Stomach (tissue), 9 donors: Measurements from ENCODE around the gene PPHLN1. TPM values are rescaled to one million over a fixed set of nuclear protein-coding genes. Genes with fewer than 3 reads are reported as not detected.
"Not testable (repeated sequence)": the region's sequence is repeated elsewhere in the genome, so short reads cannot be mapped to it uniquely, and the experiment has no call there.

Experiments used
- DNase-seq, 2 donors: peaks; one replicate each; pipeline versions ENCODE4 v3.0.0 to v3.0.0-alpha.2; 2013 to 2019
- H3K27ac ChIP-seq, 5 donors: fragments of 200-600 bp in 4 of 5; sonication (generic) in 4 of 5; one replicate each; pipeline ENCODE4 v1.5.1; 2013 to 2019; ENCODE audit warnings: mild to moderate bottlenecking in 1 of 5, moderate library complexity in 1 of 5
- H3K27me3 ChIP-seq, 3 donors: fragments of 200-600 bp; sonication (generic); one replicate each; pipeline ENCODE4 v1.5.1; 2017 to 2019; ENCODE audit warnings: mixed run types in 1 of 3
- H3K36me3 ChIP-seq, 4 donors: fragments of 200-600 bp; sonication (generic); 1 replicate in 3 of 4; 2 replicates in 1 of 4; pipeline ENCODE4 v1.5.1; 2016 to 2019
- H3K4me1 ChIP-seq, 4 donors: fragments of 200-600 bp; sonication (generic); one replicate each; pipeline ENCODE4 v1.5.1; 2016 to 2019
- H3K4me3 ChIP-seq, 4 donors: fragments of 200-600 bp; sonication (generic) in 3 of 4; one replicate each; pipeline ENCODE4 v1.5.1; 2016 to 2019; ENCODE audit warnings: mild to moderate bottlenecking in 1 of 4
- H3K9me3 ChIP-seq, 4 donors: fragments of 200-600 bp; sonication (generic); one replicate each; pipeline ENCODE4 v1.5.1; 2016 to 2019
- EP300 ChIP-seq: sonication (generic); formaldehyde crosslinking; IDR thresholded peaks from one replicate; pipeline ENCODE4 v1.6.1; 2017; ENCODE audit warnings: antibody characterized with exemption
- POLR2A ChIP-seq, 4 donors: fragments of 450-650 bp; IDR thresholded peaks; one replicate each; pipeline ENCODE4 v1.6.1; 2016; ENCODE audit warnings: antibody characterized with exemption in 4 of 4, control low read depth in 2 of 4, mild to moderate bottlenecking in 1 of 4, moderate library complexity in 1 of 4
- POLR2AphosphoS5 ChIP-seq, 3 donors: sonication (generic); formaldehyde crosslinking; IDR thresholded peaks; one replicate each; pipeline ENCODE4 v1.6.1; 2016; ENCODE audit warnings: antibody characterized with exemption in 3 of 3
- WGBS, 5 donors: extraction: QIAGEN DNeasy Blood & Tissue Kit in 3 of 5; methylation state at CpG; one replicate each; pipeline versions ENCODE4 v1.1.5 to v1.1.7; 2013 to 2018; 5-methylcytosine and 5-hydroxymethylcytosine counted together
- intact Hi-C: fragments of 100-400 bp; cut with DNase I; formaldehyde crosslinking; loops from one replicate; pipeline ENCODE4 v1.15.1; 2023; ENCODE audit warnings: low total_unique reads
- polyA plus RNA-seq, 3 donors: library from polyadenylated mRNA; stranded (reverse); fragments of 200-250 nt; gene quantifications; one replicate each; pipeline ENCODE4 v1.2.3, GENCODE V29; 2013
- total RNA-seq, 5 donors: library from RNA; depleted of rRNA; stranded (reverse); fragments of >200 nt; gene quantifications; one replicate each; pipeline versions ENCODE4 v1.1.0 to v1.2.3, GENCODE V29; 2014 to 2016
- TF ChIP-seq, protein P1 (sequence below), 7 experiments: fragments of 450-650 bp in 4 of 7; fragments of 200-600 bp in 3 of 7; sonication (generic) in 3 of 7; IDR thresholded peaks; one replicate each; pipeline ENCODE4 v1.5.1; 2016 to 2019; ENCODE audit warnings: antibody characterized with exemption in 7 of 7, control low read depth in 2 of 7, mild to moderate bottlenecking in 1 of 7
- donor health status: healthy with polysubstance abuse.
- donor health status: Bipolar disorder and iron deficiency.
- donor health status: healthy.

PPHLN1 gene
- total and polyA plus RNA-seq, 8 donors, result 23.5 to 213 (median 52.0) TPM

DNA sequence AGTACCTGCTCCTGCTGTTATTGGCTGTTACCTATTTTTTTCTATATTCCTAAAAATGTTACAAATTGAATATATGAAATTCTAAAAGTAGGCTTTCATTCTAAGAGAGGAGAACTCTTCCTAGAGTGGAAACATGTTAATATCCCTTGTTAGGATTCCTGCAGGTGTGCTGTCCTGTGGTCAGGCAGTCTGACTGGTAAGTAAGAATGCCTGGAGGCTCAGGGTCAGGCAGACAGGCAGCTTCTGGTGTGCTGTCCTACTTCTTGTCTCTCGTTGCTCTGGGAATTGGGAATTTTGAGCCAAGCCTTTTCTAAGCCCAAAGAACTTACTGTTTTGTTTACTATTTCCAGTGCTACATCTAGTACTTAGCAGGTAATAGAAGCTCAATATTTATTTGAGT is 10.3 kb downstream of the PPHLN1 start:
- H3K4me3 ChIP-seq, result no peak overlapping the region
- no peak overlapping the region for H3K27ac ChIP-seq
- TF ChIP-seq, protein P1, sequence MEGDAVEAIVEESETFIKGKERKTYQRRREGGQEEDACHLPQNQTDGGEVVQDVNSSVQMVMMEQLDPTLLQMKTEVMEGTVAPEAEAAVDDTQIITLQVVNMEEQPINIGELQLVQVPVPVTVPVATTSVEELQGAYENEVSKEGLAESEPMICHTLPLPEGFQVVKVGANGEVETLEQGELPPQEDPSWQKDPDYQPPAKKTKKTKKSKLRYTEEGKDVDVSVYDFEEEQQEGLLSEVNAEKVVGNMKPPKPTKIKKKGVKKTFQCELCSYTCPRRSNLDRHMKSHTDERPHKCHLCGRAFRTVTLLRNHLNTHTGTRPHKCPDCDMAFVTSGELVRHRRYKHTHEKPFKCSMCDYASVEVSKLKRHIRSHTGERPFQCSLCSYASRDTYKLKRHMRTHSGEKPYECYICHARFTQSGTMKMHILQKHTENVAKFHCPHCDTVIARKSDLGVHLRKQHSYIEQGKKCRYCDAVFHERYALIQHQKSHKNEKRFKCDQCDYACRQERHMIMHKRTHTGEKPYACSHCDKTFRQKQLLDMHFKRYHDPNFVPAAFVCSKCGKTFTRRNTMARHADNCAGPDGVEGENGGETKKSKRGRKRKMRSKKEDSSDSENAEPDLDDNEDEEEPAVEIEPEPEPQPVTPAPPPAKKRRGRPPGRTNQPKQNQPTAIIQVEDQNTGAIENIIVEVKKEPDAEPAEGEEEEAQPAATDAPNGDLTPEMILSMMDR (IDR thresholded peaks at IDR 0.05), result no peak
- TF ChIP-seq POLR2A (IDR thresholded peaks at IDR 0.05), result no peak
- no peak for TF ChIP-seq POLR2AphosphoS5 (IDR thresholded peaks at IDR 0.05)
- TF ChIP-seq EP300, result no peak
- H3K4me1 ChIP-seq, result peaks cover 0 to 18% (median 7%) of the 10 kb centered on the region in 4 donors
- H3K36me3 ChIP-seq, result peaks cover 10 to 30% (median 25%) of the 10 kb centered on the region in 4 donors
- intact Hi-C loops, result no loop called here
- H3K9me3 ChIP-seq, result no peaks in the 10 kb centered on the region
- 36 to 83% (median 71%) methylated on average over 1 of the region's 1 CpG for WGBS, 5 donors
- no peaks in the 10 kb centered on the region for H3K27me3 ChIP-seq
- no peak for DNase-seq

DNA sequence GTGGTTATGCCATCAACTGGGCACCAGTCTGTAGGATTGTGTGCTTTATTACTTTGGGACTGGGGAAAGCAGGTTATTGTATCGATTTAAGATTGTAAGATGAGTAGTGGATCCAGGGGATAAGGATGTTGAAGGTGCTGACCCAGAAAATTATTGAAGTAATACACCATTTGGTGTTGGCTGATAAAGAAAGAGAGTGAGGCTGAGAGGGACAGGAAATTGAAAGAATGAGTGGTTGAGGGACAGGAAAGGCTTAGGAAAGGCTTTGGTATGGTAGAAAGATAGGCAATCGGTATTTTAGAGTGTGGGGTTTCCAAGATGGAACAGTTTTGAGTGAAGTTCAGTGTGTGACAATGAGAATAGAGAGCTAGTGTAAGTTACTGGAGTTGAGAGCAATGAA is 12.3 kb downstream of the PPHLN1 start:
- TF ChIP-seq POLR2A (IDR thresholded peaks at IDR 0.05), result no peak

DNA sequence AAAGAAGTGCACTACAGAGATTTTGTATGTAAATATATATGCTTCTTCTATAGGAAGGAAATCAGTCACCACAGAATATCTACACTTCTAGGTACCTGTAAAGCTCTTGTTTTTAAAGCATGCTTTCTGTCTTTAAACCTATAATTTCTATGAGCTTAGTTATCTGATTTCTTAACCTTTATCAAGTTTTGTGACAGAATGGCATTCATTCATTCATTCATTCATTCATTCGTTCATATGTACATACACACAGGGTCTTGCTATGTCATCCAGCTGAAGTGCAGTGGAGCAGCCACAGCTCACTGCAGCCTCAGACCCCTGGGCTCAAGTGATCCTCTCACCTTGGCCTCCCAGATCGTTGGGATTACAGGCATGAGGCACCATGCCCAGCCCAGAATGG is 16.1 kb downstream of the PPHLN1 start:
- intact Hi-C loops, result no loop called here
- Histone ChIP-seq H3K36me3 (peaks cover 4 to 25% (median 16%) of the 10 kb centered on the region in 4 donors), H3K4me3 (no peak overlapping the region), H3K27ac (no peak overlapping the region), H3K4me1 (peaks cover 0 to 10% (median 0%) of the 10 kb centered on the region in 4 donors), H3K27me3 (no peaks in the 10 kb centered on the region), H3K9me3 (no peaks in the 10 kb centered on the region)
- 65 to 83% (median 74%) methylated on average over 2 of the region's 2 CpGs for WGBS, 5 donors
- TF ChIP-seq EP300 (no peak), POLR2A (IDR thresholded peaks at IDR 0.05) (no peak), POLR2AphosphoS5 (IDR thresholded peaks at IDR 0.05) (no peak)
- TF ChIP-seq, protein P1 (IDR thresholded peaks at IDR 0.05), result no peak
- no peak for DNase-seq

More for the DNA sequence above, 12.3 kb downstream of the PPHLN1 start:
- 90 to 96% (median 92%) methylated on average over 2 of the region's 2 CpGs for WGBS, 5 donors
- Histone ChIP-seq H3K36me3 (peaks cover 10 to 30% (median 25%) of the 10 kb centered on the region in 4 donors), H3K4me3 (no peak overlapping the region), H3K27ac (no peak overlapping the region), H3K27me3 (no peaks in the 10 kb centered on the region), H3K9me3 (no peaks in the 10 kb centered on the region), H3K4me1 (peaks cover 0 to under 1% (median 0%) of the 10 kb centered on the region in 4 donors)
- no peak for DNase-seq
- intact Hi-C loops, result no loop called here

DNA sequence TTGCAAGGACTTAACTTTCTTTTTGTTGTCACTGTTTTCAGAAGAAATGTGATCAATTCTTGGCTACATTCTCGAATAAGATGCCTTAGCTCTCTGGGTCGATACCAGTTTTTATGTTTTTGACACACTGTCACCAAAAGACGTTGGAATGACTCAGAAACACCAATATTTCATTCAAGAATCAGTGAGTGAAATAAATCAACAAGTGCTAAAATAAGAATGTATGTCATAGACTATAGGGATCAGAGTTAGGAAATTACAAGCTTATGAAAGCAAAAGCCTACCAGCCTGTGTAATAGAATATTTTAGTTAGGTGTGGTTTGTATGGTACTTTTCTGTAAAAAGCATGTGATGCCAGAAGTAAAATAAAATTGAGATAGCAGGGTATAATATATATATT is 17.8 kb downstream of the PPHLN1 start:
- Histone ChIP-seq H3K27me3 (no peaks in the 10 kb centered on the region), H3K9me3 (no peaks in the 10 kb centered on the region), H3K36me3 (peaks cover 0 to 17% (median 3%) of the 10 kb centered on the region in 4 donors), H3K4me1 (peaks cover 0 to 10% (median 0%) of the 10 kb centered on the region in 4 donors), H3K27ac (no peak overlapping the region), H3K4me3 (no peak overlapping the region)
- DNase-seq, result no peak
- 70 to 83% (median 75%) methylated on average over 3 of the region's 3 CpGs for WGBS, 5 donors
- intact Hi-C loops, result no loop called here
- TF ChIP-seq EP300 (no peak), POLR2A (IDR thresholded peaks at IDR 0.05) (no peak), POLR2AphosphoS5 (IDR thresholded peaks at IDR 0.05) (no peak)
- TF ChIP-seq, protein P1 (IDR thresholded peaks at IDR 0.05), result no peak

DNA sequence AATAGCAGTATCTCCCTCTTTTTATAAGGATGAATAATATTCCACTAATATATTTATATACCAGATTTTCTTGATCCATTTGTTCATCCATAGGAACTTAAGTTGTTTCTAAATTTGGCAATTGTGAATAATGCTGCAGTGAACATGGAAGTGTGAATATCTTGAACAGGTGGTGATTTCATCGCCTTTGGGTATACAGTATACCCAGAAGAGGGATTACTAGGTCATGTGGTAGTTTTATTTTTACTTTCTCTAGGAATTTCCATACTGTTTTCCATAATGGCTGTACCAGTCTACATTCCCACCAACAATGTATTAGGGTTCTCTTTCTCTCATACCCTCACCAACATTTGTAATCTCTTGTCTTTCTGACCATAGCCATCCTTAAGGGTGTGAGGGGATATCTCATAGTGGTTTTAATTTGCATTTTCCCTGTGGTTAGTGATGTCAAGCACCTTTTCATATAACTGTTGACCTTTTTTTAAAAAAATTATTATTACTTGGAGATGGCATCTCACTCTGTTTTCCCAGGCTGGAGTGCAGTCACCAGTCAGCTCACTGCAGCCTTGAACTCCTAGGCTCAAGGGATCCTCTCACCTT is 20.5 kb downstream of the PPHLN1 start:
- intact Hi-C loops, result no loop called here
- H3K27ac ChIP-seq, result no peak overlapping the region
- 96 to 100% (median 100%) methylated on average over 1 of the region's 1 CpG for WGBS, 5 donors

DNA sequence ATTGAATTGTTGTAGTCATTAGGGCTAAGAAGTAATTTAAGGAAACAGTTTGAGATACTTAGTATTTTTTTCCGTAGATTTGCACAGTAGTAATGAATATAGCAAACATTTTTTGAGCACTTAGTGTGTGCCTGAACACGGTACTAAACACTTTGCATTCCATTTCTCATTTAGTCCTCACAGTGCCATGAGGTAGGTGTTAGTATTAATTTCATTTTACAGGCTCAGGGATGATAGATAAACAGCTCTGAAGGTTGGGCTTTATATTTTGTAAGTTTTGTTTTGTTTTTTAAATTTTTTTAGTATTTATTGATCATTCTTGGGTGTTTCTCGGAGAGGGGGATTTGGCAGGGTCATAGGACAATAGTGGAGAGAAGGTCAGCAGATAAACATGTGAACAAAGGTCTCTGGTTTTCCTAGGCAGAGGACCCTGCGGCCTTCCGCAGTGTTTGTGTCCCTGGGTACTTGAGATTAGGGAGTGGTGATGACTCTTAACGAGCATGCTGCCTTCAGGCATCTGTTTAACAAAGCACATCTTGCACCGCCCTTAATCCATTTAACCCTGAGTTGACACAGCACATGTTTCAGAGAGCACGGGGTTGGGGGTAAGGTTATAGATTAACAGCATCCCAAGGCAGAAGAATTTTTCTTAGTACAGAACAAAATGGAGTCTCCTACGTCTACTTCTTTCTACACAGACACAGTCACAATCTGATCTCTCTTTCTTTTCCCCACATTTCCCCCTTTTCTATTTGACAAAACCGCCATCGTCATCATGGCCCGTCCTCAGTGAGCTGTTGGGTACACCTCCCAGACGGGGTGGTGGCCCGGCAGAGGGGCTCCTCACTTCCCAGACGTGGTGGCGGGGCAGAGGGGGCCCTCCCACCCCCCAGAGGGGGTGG is 23.4 kb downstream of the PPHLN1 start:
- H3K27ac ChIP-seq, intact Hi-C loops, H3K4me1 ChIP-seq, H3K27me3 ChIP-seq, DNase-seq, H3K9me3 ChIP-seq, H3K4me3 ChIP-seq: not testable (repeated sequence)
- peaks cover 3 to 28% (median 17%) of the 10 kb centered on the region in 4 donors for H3K36me3 ChIP-seq
- WGBS, 5 donors, result 81 to 94% (median 87%) methylated on average over 10 to 15 of the region's 16 CpGs

More for the DNA sequence above, 20.5 kb downstream of the PPHLN1 start:
- no peak overlapping the region for H3K4me3 ChIP-seq
- no peak for DNase-seq
- no peaks in the 10 kb centered on the region for H3K27me3 ChIP-seq
- TF ChIP-seq EP300 (no peak), POLR2AphosphoS5 (IDR thresholded peaks at IDR 0.05) (no peak), POLR2A (IDR thresholded peaks at IDR 0.05) (no peak)
- TF ChIP-seq, protein P1 (IDR thresholded peaks at IDR 0.05), result no peak
- H3K9me3 ChIP-seq, result no peaks in the 10 kb centered on the region
- H3K4me1 ChIP-seq, result peaks cover 0 to 10% (median 0%) of the 10 kb centered on the region in 4 donors
- H3K36me3 ChIP-seq, result peaks cover 0 to 10% (median 1%) of the 10 kb centered on the region in 4 donors

DNA sequence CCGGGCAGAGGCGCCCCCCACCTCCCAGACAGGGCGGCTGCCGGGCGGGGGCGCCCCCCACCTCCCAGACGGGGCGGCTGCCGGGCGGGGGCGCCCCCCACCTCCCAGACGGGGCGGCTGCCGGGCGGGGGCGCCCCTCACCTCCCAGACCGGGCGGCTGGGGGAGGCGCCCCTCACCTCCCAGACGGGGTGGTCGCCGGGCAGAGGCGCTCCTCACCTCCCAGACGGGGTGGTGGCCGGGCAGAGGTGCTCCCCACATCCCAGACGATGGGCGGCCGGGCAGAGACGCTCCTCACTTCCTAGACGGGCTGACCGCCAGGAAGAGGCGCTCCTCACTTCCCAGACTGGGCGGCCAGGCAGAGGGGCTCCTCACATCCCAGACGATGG is 24.0 kb downstream of the PPHLN1 start:
- H3K27me3 ChIP-seq, H3K27ac ChIP-seq, H3K4me1 ChIP-seq, H3K9me3 ChIP-seq, intact Hi-C loops, H3K4me3 ChIP-seq, DNase-seq: not testable (repeated sequence)
- 91 to 99% (median 95%) methylated on average over 15 to 34 of the region's 34 CpGs for WGBS, 5 donors
- H3K36me3 ChIP-seq, result peaks cover 4 to 34% (median 21%) of the 10 kb centered on the region in 4 donors
